Tibial nerve (tissue), 4 donors: Measurements from ENCODE around the gene BSPRY. TPM values are rescaled to one million over a fixed set of nuclear protein-coding genes. Genes with fewer than 3 reads are reported as not detected.
A peak's percentile ranks its signal among the peaks of the same experiment; 100 is the strongest.

Source experiments
- DNase-seq, 2 donors: peaks; one replicate each; pipeline ENCODE4 v3.0.0-alpha.2; 2019; ENCODE audit warnings: low spot score in 2 of 2
- H3K27ac ChIP-seq, 4 donors: fragments of 200-600 bp; sonication (generic) in 3 of 4; one replicate each; pipeline ENCODE4 v1.5.1; 2017 to 2019; ENCODE audit warnings: mild to moderate bottlenecking in 1 of 4
- H3K27me3 ChIP-seq, 2 donors: fragments of 200-600 bp; sonication (generic) in 1 of 2; one replicate each; pipeline versions ENCODE4 v1.5.1 to v1.6.0; 2017 to 2019
- H3K36me3 ChIP-seq, 3 donors: fragments of 200-600 bp; sonication (generic); one replicate each; pipeline ENCODE4 v1.5.1; 2018 to 2019
- H3K4me1 ChIP-seq, 4 donors: fragments of 200-600 bp; sonication (generic) in 3 of 4; one replicate each; pipeline ENCODE4 v1.5.1; 2017 to 2019
- H3K4me3 ChIP-seq, 4 donors: fragments of 200-600 bp; sonication (generic) in 3 of 4; one replicate each; pipeline ENCODE4 v1.5.1; 2017 to 2019; ENCODE audit warnings: mild to moderate bottlenecking in 1 of 4, moderate library complexity in 1 of 4
- H3K9me3 ChIP-seq, 4 donors: fragments of 200-600 bp; sonication (generic) in 3 of 4; one replicate each; pipeline ENCODE4 v1.5.1; 2017 to 2019
- CTCF ChIP-seq, 5 experiments: fragments of 200-600 bp in 3 of 5; fragments of 450-650 bp in 2 of 5; sonication (generic) in 3 of 5; IDR thresholded peaks; one replicate each; pipeline ENCODE4 v1.5.1; 2016 to 2019; ENCODE audit warnings: antibody characterized with exemption in 5 of 5, mild to moderate bottlenecking in 3 of 5, moderate library complexity in 2 of 5
- EP300 ChIP-seq, 2 donors: sonication (generic); formaldehyde crosslinking; IDR thresholded peaks; one replicate each; pipeline ENCODE4 v1.6.1; 2017; ENCODE audit warnings: antibody characterized with exemption in 2 of 2, mild to moderate bottlenecking in 1 of 2
- POLR2A ChIP-seq, 2 donors: fragments of 450-650 bp; IDR thresholded peaks; one replicate each; pipeline ENCODE4 v1.6.1; 2017; ENCODE audit warnings: antibody characterized with exemption in 2 of 2, mild to moderate bottlenecking in 2 of 2, moderate library complexity in 2 of 2
- WGBS, 2 donors: methylation state at CpG; one replicate each; pipeline ENCODE4 v1.1.5; 2018; 5-methylcytosine and 5-hydroxymethylcytosine counted together
- total RNA-seq, 4 donors: library from RNA; depleted of rRNA; stranded (reverse); fragments of >200 nt; gene quantifications; one replicate each; pipeline ENCODE4 v1.1.0, GENCODE V29; 2016

The BSPRY gene
- total RNA-seq, 4 donors from 2014 or later, result 0.21 to 0.59 (median 0.30) TPM; not detected in 1

GRCh38 chr9:113340011-113340699, 9.2 kb upstream of the BSPRY start, which contains the start of gene WDR31:
Gene WDR31 (minus strand): TSS chr9:113340275. CDS start chr9:113332022, 8,253 bp downstream.
- TF ChIP-seq EP300 (IDR thresholded peaks at IDR 0.05) (peak; percentile 46 to 90), CTCF (IDR thresholded peaks at IDR 0.05) (peak in 1 of 5 experiments; percentile 42), POLR2A (IDR thresholded peaks at IDR 0.05) (peak; percentile 11 to 41)
- WGBS, 2 donors, result 0 to 1% methylated on average over 28 to 31 of the region's 46 CpGs
- no peaks in the 10 kb centered on the region for H3K27me3 ChIP-seq
- H3K27ac ChIP-seq, result peak within 1 kb of the TSS; percentile 68 to 90 (median 80)
- H3K36me3 ChIP-seq, result peaks cover 0 to 5% (median 0%) of the 10 kb centered on the region in 3 donors
- peaks cover 0 to 27% (median 7%) of the 10 kb centered on the region in 4 donors for H3K4me1 ChIP-seq
- H3K4me3 ChIP-seq, result peak within 1 kb of the TSS; percentile 59 to 84 (median 76)
- H3K9me3 ChIP-seq, result no peaks in the 10 kb centered on the region
- DNase-seq, result peak; percentile 66 to 71

- Histone ChIP-seq H3K36me3 (no peaks in the 10 kb centered on the region), H3K27ac (no peak overlapping the region), H3K27me3 (no peaks in the 10 kb centered on the region), H3K4me3 (no peak overlapping the region), H3K4me1 (peaks cover 0 to 27% (median 11%) of the 10 kb centered on the region in 4 donors), H3K9me3 (no peaks in the 10 kb centered on the region)
- 69 to 72% methylated on average over 9 of the region's 9 CpGs for WGBS, 2 donors
- TF ChIP-seq CTCF (IDR thresholded peaks at IDR 0.05) (no peak), EP300 (IDR thresholded peaks at IDR 0.05) (no peak), POLR2A (IDR thresholded peaks at IDR 0.05) (no peak)
- DNase-seq, result no peak
Observed at GRCh38 chr9:113341712-113342410, 7.5 kb upstream of the BSPRY start.

- no peak overlapping the region for H3K4me3 ChIP-seq
- WGBS, 2 donors, result 13 to 33% methylated on average over 1 of the region's 1 CpG
- no peaks in the 10 kb centered on the region for H3K27me3 ChIP-seq
- TF ChIP-seq POLR2A (IDR thresholded peaks at IDR 0.05) (no peak), EP300 (IDR thresholded peaks at IDR 0.05) (peak in 1 of 2 donors; percentile 51), CTCF (IDR thresholded peaks at IDR 0.05) (no peak)
- H3K27ac ChIP-seq, result peak overlapping the region in 3 of 4 donors; percentile 40 to 86 (median 80)
- no peaks in the 10 kb centered on the region for H3K36me3 ChIP-seq
- DNase-seq, result peak; percentile 52 to 77
- H3K4me1 ChIP-seq, result peaks cover 0 to 25% (median 11%) of the 10 kb centered on the region in 4 donors
- no peaks in the 10 kb centered on the region for H3K9me3 ChIP-seq
Observed at GRCh38 chr9:113343732-113344231, 5.6 kb upstream of the BSPRY start.

- WGBS, 2 donors, result 25% methylated on average over 2 of the region's 2 CpGs
- Histone ChIP-seq H3K4me1 (peaks cover 0 to 28% (median 12%) of the 10 kb centered on the region in 4 donors), H3K27me3 (peaks cover 0 to 6% of the 10 kb centered on the region in 2 donors), H3K36me3 (no peaks in the 10 kb centered on the region), H3K4me3 (no peak overlapping the region), H3K9me3 (no peaks in the 10 kb centered on the region), H3K27ac (peak overlapping the region in 2 of 4 donors; percentile 4 to 86)
- DNase-seq, result no peak
- TF ChIP-seq POLR2A (IDR thresholded peaks at IDR 0.05) (no peak), EP300 (IDR thresholded peaks at IDR 0.05) (no peak), CTCF (IDR thresholded peaks at IDR 0.05) (no peak)
Observed at GRCh38 chr9:113345190-113345589, 4.2 kb upstream of the BSPRY start.
